Spleen (tissue), 7 donors: ENCODE measurements around the gene OBSL1.

Source experiments
- CTCF ChIP-seq, 11 experiments: fragments of 200-600 bp in 7 of 11; fragments of 450-650 bp in 4 of 11; sonication (generic) in 4 of 11; IDR thresholded peaks in 8 of 11; conservative IDR thresholded peaks in 3 of 11; 1 replicate in 7 of 11; 2 replicates in 4 of 11; pipeline versions ENCODE4 v1.4.0 to v1.8.0; 2016 to 2021; ENCODE audit warnings: antibody characterized with exemption in 11 of 11, inconsistent platforms in 4 of 11, mild to moderate bottlenecking in 1 of 11
- POLR2A ChIP-seq, 3 donors: fragments of 450-650 bp; IDR thresholded peaks; one replicate each; pipeline ENCODE4 v1.5.1; 2017; ENCODE audit warnings: antibody characterized with exemption in 3 of 3, mild to moderate bottlenecking in 1 of 3
- POLR2AphosphoS5 ChIP-seq, 3 donors: sonication (generic); formaldehyde crosslinking; IDR thresholded peaks; one replicate each; pipeline ENCODE4 v1.5.1; 2017; ENCODE audit warnings: antibody characterized with exemption in 3 of 3
- donor health status: DM: no; HTN: no; CAD: no; lungs with moderate emphysema.
- donor health status: DM: no; HTN: no; CAD: no.
- donor health status: DM: no; HTN: no; CAD: no.

- no peak for TF ChIP-seq POLR2A (IDR thresholded peaks at IDR 0.05)
- TF ChIP-seq CTCF (IDR thresholded peaks at IDR 0.05 in 8 of 11, conservative IDR thresholded peaks at IDR 0.05 in 3 of 11): no peak
- no peak for TF ChIP-seq POLR2AphosphoS5 (IDR thresholded peaks at IDR 0.05)
Measured at GRCh38 chr2:219591091-219591490, 19.8 kb upstream of the OBSL1 start.
